Measurements from ENCODE around the gene CRYBA4. TPM values are rescaled to one million over a fixed set of nuclear protein-coding genes. Genes with fewer than 3 reads are reported as not detected.

CRYBA4 gene
- total and polyA plus RNA-seq, 2 of the 13 experiments (the other 11 are each of a cell fraction or from before 2014, with no cell fraction given), result not detected

- FAIRE-seq (no peak), ATAC-seq (no peak), DNase-seq (ENCODE audit: low spot score) (no peak)
- H3K9me3 ChIP-seq (ENCODE audit: low read length), result no peaks in the 10 kb centered on the region
- CTCF ChIA-PET (ENCODE audit: low intra/inter-chr PET ratio, low total read pairs), result no interaction called here
- 69% methylated on average over 4 of the region's 11 CpGs for WGBS (ENCODE audit: low lambda C conversion rate)
- peaks cover 10% of the 10 kb centered on the region for H3K79me2 ChIP-seq (ENCODE audit: insufficient read depth, low read length)
- BruUV-seq (replicated peaks), result no TSS peak
- intact Hi-C loops (cut with micrococcal nuclease; ENCODE audit: unreplicated experiment) (no loop called here), in situ Hi-C loops (cut with HindIII; ENCODE audit: extremely low pct_ligation_motif_present, low pct_unique_long_range_greater_than_20kb) (no loop called here)
- no peak overlapping the region for H2AFZ ChIP-seq (ENCODE audit: low read length)
- POLR2A ChIA-PET, result no interaction called here
- TF ChIP-seq YY1 (IDR thresholded peaks at IDR 0.05; ENCODE audit: insufficient read depth, insufficient replicate concordance, low read depth, low read length) (no peak), ZNF407 (CRISPR knock-in tag; IDR thresholded peaks at IDR 0.05; ENCODE audit: not compliant biosample characterization) (no peak), ZNF883 (CRISPR knock-in tag; IDR thresholded peaks at IDR 0.05; ENCODE audit: not compliant biosample characterization) (no peak)
- peaks cover 15% of the 10 kb centered on the region for H3K4me1 ChIP-seq (ENCODE audit: insufficient read depth, low read length)
- H3K27ac ChIP-seq (ENCODE audit: extremely low read length, insufficient read depth, low read length), result no peak overlapping the region
- no peak overlapping the region for H3K9ac ChIP-seq (ENCODE audit: insufficient read depth, low read depth, low read length)
- no peak overlapping the region for H3K4me2 ChIP-seq (ENCODE audit: low read depth, low read length)
- H3K27me3 ChIP-seq (ENCODE audit: control insufficient read depth in 1 of 2, insufficient read depth in 2 of 2, low read length in 2 of 2), result no peaks in the 10 kb centered on the region
- H3K36me3 ChIP-seq (replicated peaks in 1 of 2; ENCODE audit: control insufficient read depth in 1 of 2, insufficient read depth in 2 of 2, low read length in 2 of 2), result 0 out of 5 replicates have a peak, but pooled peaks cover 0 to 4% of the 10 kb centered on the region in 2 experiments
- no peaks in the 10 kb centered on the region for H4K20me1 ChIP-seq (ENCODE audit: insufficient read depth, low read length)
- no peak overlapping the region for H3K4me3 ChIP-seq (replicated peaks in 1 of 3; ENCODE audit: insufficient read depth in 1 of 3, low read depth in 2 of 3, low read length in 3 of 3)
Measured at GRCh38 chr22:26585104-26585790, 36.5 kb upstream of the CRYBA4 start.
